GM12875 (cell line): Measurements from ENCODE around the gene CACTIN.

Experiments
- H3K4me3 ChIP-seq: one replicate; pipeline ENCODE4 v1.5.1; 2011; ENCODE audit warnings: low read depth, low read length, control low read depth
- TF ChIP-seq, protein P1 (sequence below): IDR thresholded peaks from 2 replicates; pipeline ENCODE4 v1.5.1; 2011; ENCODE audit warnings: low read depth, mild to moderate bottlenecking, control low read depth, inconsistent platforms, low read length, moderate library complexity, borderline replicate concordance; ENCODE audit not compliant: insufficient read depth

Gene CACTIN

DNA sequence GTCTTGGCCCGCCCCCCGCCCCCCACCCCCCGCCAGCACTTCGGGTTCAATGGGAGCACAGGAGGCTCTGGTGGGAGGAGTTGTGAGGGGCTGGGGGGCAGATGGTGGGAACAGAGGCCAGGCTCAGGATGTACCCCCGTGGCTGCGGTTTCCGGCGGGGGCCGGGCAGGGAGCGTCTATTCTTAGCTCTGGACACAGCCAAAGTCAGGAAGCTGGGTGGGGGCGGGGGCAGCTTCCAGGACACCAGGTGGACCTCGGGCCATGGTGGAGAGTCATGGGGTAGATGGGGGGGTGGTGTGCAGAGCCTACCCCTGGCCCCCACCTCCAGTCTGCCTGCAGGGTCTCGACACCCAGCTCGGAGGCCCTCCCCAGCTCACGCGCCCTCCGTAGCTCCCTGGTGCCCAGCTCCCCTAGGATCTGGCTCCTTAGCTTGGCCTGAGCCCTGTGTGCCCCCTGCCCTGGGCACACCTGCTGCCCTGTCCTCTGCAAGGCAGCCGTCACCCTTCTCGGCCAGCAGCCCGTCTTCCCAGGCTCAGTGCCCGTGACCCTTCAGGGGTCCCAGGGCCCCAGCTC lies 17.8 kb downstream of the CACTIN start:
- no peak overlapping the region for H3K4me3 ChIP-seq
- TF ChIP-seq, protein P1, sequence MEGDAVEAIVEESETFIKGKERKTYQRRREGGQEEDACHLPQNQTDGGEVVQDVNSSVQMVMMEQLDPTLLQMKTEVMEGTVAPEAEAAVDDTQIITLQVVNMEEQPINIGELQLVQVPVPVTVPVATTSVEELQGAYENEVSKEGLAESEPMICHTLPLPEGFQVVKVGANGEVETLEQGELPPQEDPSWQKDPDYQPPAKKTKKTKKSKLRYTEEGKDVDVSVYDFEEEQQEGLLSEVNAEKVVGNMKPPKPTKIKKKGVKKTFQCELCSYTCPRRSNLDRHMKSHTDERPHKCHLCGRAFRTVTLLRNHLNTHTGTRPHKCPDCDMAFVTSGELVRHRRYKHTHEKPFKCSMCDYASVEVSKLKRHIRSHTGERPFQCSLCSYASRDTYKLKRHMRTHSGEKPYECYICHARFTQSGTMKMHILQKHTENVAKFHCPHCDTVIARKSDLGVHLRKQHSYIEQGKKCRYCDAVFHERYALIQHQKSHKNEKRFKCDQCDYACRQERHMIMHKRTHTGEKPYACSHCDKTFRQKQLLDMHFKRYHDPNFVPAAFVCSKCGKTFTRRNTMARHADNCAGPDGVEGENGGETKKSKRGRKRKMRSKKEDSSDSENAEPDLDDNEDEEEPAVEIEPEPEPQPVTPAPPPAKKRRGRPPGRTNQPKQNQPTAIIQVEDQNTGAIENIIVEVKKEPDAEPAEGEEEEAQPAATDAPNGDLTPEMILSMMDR, result no peak

DNA sequence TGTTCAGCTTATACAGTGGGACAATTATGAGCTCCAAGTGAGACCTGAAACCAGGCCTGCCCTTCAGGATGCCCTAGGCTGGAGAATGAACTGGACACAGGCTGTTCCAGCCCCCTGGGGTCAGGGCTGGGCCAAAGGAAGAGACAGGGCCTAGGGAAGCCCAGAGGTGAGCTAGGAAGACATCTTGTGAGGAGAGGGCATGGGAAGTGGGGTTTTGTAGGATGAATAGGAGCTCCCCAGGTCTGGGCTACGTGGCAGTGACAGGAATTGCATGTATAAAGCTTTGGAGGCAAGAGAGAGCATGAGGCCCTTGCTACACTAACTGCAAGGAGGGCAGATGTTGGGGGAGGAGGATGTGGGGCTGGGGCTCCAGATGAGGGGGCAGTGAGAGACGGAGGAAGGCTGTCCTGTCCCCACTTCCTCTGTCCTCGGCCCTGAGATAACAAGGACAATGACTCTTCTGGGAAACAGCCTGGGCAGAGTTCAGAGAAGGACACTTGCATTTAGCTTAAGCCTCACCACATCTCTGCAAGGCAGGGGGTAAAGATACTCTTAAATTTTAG lies 18.4 kb downstream of the CACTIN start:
- no peak overlapping the region for H3K4me3 ChIP-seq
- TF ChIP-seq, protein P1, result no peak

DNA sequence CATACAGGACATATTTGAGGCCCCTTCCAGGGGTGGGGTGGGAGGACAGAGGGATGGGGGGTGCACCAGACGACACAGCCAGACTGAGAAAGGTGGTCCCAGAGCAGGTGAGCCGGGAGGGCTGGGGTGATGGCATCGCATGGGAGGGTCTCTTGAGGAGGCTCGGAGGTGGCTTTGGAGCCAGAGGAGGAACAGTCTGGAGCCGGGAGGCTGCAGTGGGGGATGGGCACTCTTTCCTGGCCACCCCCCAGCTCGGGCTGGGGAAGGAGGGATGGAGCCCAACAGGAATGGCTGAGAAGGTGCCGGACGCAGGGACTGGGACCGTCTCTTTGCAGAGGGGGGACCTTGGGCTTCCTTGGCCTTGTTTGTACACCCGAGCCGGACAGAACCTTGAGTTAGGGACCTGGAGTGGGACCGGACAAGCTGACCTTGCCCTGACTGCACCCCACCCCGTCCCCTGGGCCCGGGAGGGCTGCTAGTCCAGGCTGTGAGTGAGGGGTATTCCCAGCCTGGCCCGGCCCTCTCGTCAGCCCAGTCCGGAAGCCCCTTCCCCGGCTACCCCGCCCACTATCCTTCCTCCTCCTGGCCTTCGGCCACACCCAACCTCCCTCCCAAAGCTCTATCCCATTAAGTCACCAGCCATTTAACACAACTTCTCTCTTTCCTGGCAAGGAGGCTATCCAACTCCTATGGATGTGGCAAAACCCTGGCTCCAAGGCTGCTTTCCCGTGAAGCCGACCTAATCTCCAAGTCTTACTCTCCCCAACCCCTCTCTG lies 19.1 kb downstream of the CACTIN start:
- TF ChIP-seq, protein P1, result no peak
- no peak overlapping the region for H3K4me3 ChIP-seq

DNA sequence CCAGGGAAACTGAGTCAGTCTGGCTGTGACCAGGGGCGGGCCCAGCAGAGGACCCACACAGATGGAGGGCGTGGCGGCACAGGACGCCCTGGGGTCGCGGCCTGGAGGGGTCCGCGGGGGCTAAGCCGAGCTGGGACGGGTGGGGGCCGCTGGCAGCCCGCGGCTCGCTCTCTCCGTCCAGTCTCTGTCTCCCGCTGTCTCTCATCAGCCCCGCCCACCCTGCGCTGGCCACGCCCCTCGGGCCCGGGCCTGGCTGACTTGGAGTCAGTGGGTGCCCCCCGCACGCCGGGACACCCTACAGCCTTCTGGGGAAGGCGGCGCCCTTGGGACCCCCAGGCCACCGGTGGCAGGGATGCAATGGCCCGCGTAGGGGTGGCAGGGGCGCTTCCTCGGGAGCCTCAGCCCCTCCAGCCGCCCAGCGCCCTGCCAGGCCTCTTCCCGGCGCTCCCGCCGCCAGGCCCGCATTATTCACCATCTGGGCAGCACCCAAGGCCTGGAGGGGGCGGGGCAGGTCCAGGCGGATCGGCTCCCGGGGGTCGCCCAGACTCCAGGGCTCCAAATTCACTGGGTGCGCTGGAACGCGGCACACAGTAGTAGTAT lies 19.8 kb downstream of the CACTIN start, which contains the start of gene TBXA2R:
Gene TBXA2R (minus strand): TSS at position 186 of the 600 bp plus-strand sequence. CDS start 6,241 bp downstream, outside the sequence.
- TF ChIP-seq, protein P1, result no peak
- peak within 1 kb of the TSS; percentile 32 for H3K4me3 ChIP-seq

DNA sequence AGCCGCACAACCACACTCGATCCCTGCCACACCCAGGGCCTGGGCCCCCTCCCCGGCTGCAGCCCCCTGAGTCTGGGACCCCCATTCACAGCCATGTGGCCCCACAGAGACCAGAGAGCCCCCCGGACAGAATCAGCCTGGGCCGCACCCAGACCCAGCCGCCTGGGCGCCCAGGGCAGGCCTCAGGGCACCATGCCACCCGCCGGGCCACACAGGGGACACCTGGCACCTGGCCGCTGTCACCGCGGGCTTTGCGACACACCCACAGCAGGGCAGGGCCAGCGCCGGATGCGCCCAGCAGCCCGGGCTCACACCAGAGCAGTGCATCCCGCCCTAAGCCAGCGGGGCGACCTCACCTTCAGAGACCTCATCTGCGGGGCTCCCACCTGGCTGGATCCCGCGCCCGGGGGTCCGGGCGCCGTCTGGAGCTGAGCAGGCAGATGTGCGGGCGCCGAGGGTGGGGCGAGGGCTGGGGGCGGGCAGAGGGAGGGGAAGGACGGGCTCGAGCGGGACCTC lies 20.4 kb downstream of the CACTIN start:
- H3K4me3 ChIP-seq, result peak overlapping the region; percentile 32
- TF ChIP-seq, protein P1, result no peak

DNA sequence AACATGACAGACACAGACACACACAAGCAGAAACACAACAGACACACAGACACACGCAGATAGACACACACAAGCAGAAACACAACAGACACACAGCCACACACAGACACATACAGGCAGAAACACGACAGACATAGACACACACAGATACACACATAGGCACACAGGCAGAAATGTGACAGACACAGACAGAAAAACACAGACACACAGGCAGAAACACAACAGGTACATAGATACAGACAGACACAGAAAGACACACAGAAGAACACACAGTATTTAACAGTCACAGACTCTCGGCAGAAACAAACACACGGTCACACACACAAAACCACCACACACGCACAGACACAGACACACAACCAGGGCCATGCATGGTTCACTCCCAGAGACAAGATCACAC lies 20.8 kb downstream of the CACTIN start:
- TF ChIP-seq, protein P1, result no peak
- no peak overlapping the region for H3K4me3 ChIP-seq

DNA sequence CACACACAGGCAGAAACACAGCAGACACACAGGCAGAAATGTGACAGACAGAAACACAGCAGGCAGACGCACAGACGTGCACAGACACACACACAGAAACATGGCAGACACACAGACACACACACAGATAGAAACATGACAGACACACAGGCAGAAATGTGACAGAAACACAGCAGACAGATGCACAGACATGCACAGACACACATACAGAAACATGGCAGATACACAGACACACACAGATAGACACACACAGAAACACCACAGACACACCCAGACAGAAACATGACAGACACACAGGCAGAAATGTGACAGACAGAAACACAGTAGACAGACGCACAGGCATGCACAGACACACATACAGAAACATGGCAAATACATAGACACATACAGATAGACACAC lies 21.2 kb downstream of the CACTIN start:
- no peak overlapping the region for H3K4me3 ChIP-seq

More for the DNA sequence above, 21.2 kb downstream of the CACTIN start:
- TF ChIP-seq, protein P1, result no peak
